ENCODE measurements around the gene PEPD.

The PEPD gene

DNA sequence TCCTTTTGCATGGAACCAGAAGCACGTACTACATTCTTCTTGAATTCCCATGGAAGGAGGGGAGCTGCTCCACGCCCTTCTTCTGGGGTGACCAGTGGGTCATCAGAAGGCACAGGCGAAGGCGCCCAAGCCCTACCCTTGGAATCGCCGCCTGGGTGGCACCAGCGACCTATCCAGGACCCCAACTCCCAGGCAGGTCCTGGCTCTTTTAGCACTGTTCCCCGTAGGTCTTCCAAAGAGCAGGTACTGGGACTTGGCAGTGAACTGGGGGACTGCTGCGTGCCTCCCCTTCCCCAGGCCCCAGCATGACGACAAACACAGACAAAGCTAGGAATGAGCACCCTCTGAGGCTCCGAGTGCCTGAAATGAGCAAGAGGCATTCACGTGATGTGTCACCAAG, 103.1 kb downstream of the PEPD start:
- no peak for DNase-seq

DNA sequence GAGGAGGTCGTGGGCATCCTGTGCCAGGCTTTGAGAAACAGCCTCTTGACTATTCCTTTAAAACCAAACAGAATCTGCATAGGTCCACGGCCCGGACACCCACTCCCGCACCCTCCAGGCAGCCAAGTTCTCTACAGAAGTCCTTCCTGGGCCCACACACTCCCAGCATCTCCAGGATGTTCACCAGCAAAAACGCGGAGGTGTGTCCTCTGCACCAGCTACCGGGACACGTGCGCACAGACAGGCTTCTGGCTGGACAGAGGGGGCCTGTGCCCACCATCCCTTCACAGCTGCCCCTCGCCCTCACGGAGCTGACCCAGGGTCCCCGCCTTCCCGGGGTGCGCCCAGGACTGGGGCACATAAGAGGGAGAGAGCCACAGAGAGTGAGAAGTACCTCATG, 103.8 kb downstream of the PEPD start:
- no peak for DNase-seq

DNA sequence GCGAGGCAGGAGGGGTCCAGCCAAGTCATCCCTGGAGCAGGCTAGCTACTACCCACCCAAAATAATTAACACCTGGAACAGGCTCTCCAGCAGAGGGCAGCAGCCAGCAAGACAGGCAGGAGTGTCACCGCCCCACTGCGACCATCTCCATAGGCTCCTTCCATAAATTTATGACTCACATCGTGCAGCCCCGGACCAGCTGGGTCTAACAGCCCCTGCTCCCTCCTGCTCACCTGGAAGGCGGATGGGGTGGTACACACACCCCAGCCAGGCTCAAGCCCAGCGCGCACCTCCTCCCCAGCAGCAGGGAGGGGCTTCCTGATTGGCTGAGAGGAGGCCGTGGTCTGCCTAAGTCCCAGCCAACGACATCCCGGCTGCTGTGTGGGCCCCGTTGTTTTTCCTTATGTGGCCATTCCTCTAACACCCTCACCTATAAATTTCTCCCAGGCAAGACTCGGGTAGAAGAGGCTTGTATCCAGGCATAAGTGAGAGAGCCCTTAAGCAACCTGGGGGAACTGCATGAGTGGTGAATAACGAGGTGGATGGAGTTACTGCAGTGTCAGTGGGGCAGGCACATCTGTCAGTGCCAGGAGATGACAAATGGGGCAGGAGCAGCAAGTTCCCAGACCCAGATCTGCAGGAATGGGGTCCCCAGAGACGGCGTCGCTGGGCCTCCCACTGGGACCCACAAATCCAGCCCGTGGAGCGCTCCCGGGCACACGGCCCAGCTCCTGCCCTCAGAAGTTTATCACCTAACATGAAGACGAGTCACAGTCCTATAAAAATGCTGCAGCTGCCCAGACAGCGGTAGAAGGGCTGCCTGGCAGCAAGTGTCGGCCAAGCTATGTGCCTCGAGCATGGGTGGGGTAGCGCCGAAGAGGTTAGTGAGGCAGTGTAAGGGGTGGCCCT, 105.0 kb downstream of the PEPD start:
- peak; percentile 24 to 35 for DNase-seq

- DNase-seq: no peak
Observed at GRCh38 chr19:33414667-33415605, 106.7 kb downstream of the PEPD start.

GRCh38 chr19:33413868-33414666, 107.5 kb downstream of the PEPD start:
- DNase-seq: no peak

DNA sequence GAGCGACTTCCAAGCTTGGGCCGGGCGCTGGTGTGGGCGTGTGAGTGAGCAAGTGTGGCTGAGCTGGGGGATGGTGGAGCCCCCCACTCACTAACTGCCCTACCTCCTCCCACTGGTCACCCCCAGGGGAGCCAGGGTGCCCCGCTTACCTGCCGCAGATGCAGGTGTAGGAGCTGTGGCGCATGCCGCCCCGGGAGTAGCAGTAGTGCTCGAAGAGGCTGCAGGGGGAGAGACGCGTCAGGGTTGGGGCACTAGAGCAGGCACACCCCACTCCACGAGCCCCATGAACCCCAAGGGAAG, 108.2 kb downstream of the PEPD start:
- no peak for DNase-seq

DNA sequence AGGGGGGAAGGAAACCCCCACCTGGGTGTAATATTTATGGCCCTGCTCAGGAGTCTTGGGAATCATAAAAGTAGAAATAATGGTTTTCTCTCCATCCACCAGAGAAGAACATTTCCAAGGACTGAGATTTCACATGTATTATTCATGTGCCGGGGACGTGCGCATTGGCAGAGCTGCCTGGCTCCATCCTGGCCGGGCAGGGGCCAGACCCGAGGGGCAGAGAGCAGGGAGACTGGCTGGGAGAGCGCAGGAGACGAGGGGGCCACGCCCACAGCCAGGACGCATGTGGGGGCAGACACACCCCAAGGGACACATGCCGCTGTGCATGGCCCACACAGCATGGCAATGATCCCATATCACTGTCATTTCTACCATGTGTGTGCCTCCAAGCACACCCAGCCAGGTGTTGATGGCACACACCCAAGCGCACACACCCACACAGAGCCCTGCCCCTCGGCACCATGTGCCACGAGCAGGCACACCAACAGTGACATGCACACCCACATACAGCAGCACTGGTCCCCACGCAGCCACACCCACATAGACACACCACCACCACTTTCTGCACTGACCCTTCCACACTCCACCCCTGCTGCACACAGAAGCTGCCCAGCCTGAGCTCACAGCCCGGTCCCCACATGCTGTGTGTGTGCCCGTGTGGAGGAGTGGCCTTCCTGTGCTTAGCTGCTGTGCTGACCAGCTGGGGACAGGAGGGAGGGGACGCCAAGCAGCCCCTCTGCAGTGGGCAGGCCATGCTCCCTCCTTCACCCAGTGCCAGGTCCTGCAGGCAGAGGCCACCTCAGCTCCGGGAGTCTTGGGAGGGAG, 108.8 kb downstream of the PEPD start:
- no peak for DNase-seq

DNA sequence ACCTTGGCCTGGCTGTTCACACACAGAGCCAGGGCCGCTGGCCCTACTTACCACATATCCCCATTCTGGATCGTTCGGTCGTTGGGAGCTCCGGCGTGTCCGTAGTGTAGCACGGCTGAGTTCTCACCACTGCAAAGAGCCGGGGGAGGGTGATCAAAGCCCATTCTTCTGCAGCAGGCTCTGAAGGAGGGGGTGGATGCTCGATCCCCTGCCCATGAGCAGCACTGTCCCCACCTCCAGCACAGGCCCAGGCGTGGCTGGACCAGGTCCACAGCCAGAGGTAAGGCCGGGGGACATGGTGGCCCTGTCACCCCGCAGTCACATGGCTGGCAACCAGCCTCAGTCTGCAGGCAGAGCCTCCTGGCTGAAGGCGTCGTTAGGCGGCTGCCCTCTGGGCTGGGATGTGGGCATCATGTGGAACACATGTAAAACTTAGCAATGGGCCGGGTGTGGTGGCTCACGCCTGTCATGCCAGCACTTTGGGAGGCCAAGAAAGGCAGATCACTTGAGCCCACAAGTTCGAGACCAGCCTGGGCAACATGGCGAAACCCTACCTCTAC, 109.9 kb downstream of the PEPD start:
- DNase-seq: no peak

DNA sequence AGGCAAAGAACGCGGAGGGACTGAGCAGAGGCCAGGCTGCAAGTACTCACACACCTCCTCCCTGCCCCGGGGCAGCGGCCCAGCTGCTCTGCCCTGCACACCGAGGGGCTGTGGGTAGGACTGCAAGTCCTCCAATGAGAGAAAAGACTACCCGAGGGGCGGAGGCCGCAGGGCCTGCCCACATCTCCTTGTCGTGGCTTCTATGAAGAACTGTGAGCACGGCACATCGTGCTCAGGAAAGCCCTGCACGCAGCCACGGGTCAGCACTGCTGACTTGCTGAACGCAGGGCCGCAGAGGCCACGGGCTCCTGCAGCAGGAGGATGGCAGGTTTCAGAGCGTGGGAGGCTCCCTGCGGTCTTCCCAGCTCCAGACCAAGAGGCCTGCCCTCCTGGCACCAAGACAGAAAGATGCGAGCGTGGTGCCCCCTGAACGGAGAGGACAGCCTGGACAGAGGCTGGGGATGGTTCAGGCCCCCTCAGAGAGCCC, 110.6 kb downstream of the PEPD start:
- no peak for DNase-seq

- DNase-seq: no peak
Observed at GRCh38 chr19:33409906-33410685, 111.5 kb downstream of the PEPD start.

DNA sequence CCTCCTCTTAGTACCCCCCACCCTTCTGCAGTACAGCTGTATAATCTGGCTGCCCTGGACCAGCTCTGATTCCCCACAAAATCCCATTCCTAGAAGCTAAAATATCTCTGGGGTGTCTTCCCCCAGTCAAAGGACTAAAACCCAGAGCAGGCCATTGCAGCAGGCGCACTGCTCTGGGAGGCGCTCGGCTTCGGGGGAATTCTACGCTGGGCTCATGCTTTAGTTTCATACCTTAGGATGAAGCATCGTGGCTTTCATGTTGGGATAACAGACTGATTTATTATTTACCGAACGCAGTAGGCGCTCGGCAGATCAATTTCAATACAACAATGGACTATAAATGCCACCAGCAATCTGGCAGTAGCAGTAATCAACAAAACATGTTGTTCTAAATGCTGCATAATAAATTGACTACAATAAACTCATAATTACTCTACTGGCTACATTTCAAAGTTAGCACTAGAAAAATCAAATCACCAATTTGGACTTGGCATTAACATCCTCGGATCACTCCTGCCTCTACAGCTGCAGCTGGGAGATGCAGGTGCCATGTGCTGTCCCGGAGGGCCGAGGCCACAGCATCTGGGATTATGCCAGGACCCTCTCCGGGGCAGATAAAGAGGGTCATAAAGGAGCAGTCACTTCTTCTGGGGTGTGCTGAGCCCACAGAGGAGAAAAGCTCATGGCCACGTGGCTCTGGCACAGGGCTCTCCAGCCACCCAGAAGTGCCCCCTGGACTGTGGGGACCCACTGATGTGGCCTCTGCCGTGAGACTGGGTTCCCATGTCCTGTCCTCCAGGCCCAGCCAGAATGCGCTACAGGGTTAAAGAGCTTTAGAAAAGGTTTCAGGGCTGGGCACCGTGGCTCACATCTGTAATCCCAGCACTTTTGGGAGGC, 112.8 kb downstream of the PEPD start:
- DNase-seq: no peak

GRCh38 chr19:33408116-33408515, 113.5 kb downstream of the PEPD start:
- DNase-seq: no peak

GRCh38 chr19:33407716-33408115, 113.9 kb downstream of the PEPD start:
- no peak for DNase-seq

DNA sequence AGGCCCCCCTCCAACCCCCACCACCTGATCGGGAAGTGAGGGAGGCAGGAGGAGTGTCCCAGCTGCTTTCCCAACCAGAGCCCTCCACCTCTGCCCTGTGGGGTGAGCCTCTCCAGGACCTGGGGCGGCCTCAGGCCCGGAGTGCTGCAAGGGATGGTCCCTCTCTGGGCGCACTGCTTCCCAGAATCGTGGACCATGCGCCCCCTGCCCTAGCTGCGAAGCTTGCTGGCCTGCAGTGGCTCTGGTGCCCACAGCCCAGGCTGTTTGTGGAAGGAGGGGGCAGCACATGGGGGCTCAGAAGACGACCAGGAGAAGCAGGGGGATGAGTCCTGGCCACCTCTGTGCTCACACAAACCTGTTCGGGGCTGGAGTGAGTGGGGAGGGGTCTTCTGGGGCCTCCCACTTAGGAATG, 114.4 kb downstream of the PEPD start:
- no peak for DNase-seq

DNA sequence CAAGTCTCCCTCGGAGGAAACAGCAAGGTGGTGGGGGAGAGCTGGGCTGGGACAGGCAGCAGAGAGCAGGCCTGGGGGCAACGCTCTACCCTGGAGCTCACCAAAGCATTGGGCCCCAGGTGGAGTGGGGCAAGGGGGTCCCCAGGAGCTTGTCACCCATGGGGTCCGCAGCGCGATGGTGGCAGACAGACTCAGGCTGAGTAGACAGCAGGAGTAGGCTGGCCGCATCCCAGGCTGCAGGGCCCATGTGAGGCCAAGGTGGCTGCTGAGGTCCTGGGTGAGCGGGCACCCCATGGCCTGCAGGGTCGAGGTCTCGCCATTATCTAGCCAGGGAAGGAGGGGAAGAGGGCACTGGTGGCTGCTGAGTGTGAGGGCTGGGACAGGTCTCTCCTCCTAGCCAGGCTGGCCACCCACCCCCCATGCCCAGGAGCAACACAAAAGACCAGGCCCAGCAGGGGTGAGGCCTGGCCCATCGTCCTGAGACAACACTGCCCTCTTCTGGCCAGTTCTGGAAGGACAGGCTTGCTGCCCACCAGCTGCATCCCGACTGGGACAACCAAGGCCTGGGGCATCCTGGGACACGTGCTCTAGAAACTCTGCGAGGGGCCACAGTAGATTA, 115.0 kb downstream of the PEPD start:
- peak; percentile 1 to 52 for DNase-seq

DNA sequence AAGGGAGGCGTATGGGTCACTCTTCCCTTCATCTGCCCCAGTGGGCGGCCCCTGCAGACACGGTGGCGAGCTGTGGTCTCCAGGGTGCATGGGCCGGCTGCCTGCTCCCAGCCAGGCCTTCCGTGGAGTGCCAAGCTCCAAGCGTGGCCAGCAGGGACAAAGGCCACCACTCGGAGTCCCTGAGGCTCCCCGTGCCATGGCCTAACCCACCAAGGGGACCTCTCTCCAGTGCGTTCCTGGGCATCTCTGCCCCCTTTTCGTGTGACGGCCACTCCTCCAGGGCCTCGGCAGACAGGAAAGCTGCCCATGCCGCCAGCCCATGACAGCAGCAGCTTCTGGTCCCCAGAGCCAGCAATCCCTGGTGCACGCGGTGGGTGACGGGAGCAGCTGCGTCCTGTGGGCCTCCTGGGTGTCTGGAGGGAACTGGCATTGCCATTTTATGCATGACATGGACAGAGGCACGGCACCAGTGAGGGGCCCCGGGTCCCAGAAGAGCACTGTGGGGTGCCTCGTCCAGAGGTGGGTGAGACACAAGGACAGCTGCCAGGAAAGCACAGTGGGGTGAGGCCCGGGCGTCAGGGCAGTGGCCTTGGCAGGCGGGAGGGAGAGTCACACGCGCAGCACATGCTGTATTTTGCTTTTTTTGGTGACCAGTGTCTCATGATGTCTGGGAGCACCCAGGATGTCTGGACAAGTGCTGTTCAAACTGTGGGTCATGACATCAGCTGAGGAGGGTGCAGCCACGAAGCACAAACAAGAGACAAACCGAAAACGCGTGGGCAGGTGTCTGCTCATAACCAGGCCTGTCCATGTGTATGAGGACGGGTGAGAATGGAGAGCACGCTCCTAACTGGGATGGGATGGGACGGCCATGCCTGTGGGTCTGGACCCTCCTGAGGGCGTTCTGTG, 115.8 kb downstream of the PEPD start:
- no peak for DNase-seq

GRCh38 chr19:33405254-33405552, 116.4 kb downstream of the PEPD start:
- no peak for DNase-seq

DNA sequence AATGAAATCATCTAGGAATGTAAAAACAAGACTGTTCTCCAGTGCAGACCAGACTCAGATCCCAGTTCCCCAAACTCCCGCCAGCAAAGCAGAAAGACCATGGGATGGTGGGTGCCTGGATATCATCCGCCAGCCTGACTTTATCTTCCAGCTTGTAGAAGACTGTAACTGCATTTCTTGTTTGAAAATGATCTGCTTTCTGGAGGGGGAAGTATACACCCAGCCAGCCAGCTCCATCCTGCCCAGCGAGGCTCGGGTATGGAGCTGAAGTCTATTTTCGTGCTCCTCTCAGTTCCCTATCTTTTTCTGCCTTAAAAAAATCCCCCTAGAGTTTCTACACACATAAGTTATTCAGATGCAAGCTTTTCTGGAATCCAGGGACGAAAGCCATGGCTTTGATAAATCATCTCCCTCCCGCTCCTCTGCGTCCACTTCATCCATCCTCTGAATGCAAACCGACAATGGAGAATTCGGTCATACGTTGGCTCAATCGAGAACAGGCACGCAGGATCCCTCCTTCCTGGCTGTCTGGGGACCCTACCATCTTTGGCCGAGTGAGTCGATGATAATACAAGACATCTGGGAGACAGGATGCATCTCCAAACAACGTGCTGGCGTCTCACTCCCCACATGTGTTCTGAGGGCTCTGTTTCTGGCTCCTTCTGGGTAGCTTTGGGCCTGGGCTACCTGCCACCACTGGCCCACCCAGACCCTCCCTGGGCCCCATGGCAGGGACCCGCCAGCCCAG, 116.9 kb downstream of the PEPD start:
- no peak for DNase-seq

Data from NCI-H1930 (cell line).